GM21529 (cell line): ENCODE data around the gene TBC1D26.
"Not testable (repeated sequence)": the region's sequence is repeated elsewhere in the genome, so short reads cannot be mapped to it uniquely, and the experiment has no call there.

Experiments used
- ATAC-seq: cut with Tn5 transposase; IDR thresholded peaks from one replicate; pipeline ENCODE4 v1.9.1; 2021; ENCODE audit not compliant: unreplicated experiment

The TBC1D26 gene

DNA sequence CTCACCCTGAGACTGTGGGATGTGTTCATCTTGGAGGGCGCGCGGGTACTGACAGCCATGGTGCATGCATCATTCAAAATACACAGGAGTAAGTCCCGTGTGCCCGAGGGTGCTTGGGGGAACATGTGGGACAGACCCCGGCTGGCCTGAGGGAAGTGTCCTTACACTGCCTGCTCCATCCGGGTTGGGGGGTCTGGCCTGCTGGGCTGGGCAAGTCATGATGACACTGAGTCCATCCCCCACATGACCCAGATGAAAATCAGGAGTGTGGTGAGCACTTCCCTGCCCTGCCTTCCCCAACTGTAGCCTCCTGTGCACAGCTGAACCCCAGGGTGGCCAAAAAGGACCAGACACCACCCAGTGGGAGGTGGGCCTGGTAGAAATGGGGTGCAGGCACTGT is 10.8 kb downstream of the TBC1D26 start:
- ATAC-seq = no peak

DNA sequence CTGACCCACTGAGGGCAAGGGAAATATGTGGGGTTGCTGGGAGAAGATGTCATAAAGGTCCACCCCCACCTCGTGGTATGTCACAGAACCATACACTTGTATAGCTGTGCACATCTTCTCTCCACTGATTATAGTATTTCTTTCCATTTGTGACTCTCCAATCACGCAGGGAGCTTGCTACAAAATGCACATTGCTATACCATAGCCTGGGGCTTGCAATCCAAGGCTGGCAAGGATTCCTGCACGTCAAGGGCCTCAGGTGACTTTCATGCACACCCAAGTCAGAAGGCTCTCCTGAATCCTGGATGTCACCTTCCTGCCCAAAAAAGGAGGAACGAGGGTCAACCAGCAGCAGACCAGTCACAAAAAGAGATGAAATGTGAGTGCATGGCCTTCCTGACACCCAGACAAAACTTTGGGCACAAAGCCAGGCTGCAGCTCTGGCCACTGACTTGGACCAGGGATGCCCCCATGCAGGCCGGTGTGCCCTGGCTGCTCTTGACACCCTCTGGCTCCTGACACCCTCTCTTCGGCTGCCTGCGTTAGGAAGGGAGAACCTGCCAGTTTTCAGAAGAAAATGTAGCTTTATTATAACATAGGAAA is 12.1 kb downstream of the TBC1D26 start:
- ATAC-seq = no peak

DNA sequence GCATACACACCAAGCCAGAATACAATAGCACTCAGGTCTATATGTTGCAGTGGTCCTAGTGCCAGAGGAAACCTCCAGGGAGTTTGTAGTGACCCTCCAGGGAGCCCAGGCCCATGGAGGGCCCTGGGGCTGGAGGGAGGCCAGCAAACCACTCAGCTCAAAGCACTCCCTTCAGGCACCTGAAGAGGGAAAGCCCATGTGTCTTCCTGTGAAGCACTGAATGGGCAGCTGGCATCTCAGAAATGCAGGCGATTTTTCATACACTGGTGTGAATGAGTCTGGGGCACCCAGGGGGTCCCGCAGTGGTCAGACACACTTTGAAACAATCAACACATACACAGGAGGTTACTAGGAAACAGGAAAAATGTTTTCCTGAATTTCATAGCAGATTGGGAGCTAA is 12.8 kb downstream of the TBC1D26 start:
- no peak for ATAC-seq

DNA sequence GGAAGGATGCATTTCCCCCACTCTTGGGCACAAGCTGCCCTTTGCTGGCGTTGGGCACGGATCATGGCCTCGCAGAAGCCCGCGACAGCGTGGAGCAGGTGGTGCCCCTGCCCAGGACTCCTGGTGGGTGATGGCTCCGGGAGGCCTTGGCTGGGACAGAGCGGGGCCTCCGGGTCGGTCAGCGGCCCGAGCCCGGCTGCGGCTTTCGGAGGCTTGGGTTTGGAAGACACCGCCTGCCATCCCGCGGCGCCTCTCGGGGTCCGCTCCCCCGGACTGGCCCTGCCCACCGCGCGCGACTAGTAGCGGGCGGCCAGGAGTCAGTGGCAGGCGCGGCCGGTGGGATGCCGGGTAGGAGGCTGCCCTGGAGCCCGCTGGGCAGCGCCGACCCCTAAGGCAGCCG is 17.3 kb downstream of the TBC1D26 start:
- not testable (repeated sequence) for ATAC-seq

DNA sequence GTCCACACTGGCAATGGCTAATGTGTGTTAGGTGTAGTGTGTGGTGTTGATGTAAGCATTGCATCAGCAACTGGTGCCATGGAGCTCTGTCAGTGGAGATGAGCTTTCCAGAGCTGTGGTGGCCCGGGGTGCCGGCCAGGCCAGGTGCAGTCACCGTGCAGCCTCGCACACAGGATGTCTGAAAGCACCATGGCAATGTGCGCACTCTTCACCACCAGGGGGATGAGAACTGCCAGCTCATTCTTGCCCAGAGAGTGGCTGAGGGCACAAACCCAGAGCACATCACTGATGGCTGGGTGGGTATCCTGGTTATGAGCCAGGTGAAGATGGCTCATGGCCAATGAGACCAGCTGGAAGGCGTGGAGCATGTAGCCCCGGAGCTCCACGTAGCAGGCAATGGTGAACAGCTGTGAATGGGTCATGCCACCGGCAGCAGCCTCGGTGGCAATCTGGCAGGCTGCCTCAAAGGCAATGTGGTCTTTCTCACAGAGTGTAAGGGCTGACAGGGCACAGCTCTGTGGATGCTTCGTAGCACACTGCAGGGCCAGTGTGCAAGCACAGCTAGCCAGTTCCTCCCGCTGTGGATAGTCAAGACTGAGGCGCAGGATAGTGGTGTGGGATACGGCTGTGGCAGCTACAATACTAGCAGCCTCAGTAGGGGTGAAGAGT is 36.9 kb downstream of the TBC1D26 start:
- not testable (repeated sequence) for ATAC-seq

GRCh38 chr17:15770679-15771078 is 38.6 kb downstream of the TBC1D26 start:
- ATAC-seq = not testable (repeated sequence)

GRCh38 chr17:15776871-15777270 is 44.8 kb downstream of the TBC1D26 start:
- no peak for ATAC-seq

DNA sequence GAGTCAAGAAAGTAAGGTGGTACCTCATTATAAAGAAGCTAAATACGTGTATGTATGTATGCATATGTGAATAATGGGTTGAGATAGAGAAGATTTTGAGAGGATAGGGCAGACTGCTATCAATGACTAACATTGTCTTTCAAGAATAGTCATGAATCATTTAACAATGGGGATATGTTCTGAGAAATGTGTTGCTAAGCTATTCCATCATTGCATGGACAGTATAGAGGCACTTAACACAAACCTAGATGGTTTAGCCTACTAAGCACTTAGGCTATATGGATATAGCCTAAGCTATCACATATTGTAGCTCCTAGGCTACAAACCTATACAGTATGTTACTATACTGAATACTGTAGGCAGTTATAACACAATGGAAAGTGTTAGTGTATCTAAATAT is 45.2 kb downstream of the TBC1D26 start:
- ATAC-seq = no peak

DNA sequence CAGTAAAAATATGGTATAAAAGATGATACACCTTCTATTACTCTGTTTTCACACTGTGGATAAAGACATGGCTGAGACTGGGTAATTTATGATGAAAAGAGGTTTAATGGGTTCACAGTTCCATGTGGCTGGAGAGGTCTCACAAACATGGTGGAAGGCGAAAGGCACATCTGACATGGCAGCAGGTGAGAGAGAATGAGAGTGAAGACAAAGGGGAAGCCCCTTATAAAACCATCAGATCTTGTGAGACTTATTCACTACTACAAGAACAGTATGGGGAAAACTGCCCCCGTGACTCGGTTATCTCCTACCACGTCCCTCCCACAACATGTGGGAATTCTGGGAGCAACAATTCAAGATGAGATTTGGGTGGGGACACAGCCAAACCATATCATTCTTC is 45.6 kb downstream of the TBC1D26 start:
- no peak for ATAC-seq

GRCh38 chr17:15779119-15779518 is 47.0 kb downstream of the TBC1D26 start:
- no peak for ATAC-seq

- ATAC-seq = no peak
Observed at GRCh38 chr17:15780188-15780587, 48.1 kb downstream of the TBC1D26 start.

- no peak for ATAC-seq
Observed at GRCh38 chr17:15782866-15783265, 50.8 kb downstream of the TBC1D26 start.

GRCh38 chr17:15783461-15783860 is 51.4 kb downstream of the TBC1D26 start:
- no peak for ATAC-seq

- not testable (repeated sequence) for ATAC-seq
Observed at GRCh38 chr17:15784351-15784750, 52.3 kb downstream of the TBC1D26 start.

DNA sequence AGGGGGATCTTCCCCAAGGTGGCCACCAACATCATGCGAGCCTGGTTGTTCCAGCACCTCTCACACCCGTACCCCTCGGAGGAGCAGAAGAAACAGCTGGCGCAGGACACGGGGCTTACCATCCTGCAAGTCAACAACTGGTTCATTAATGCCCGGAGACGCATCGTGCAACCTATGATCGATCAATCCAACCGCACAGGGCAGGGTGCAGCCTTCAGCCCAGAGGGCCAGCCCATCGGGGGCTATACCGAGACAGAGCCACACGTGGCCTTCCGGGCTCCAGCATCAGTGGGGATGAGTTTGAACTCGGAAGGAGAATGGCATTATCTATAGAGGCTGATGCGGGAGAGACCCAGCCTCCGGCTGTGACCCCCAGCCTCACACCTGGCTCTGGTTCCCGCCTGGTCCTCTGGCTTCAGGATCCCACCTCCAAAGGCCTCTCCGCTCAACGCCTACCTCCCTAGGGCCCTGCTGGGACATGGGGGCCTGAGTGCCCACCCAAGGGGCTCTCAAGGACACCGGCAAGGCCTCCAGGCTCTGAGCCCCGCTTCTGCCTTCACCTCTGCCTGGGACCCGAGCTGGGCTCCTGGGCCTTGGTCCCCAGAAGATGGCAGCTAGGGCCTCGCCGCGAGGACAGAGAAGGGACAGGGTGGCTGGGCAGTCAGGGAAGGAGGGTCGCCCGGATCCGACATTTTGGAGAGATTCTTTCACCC is 55.4 kb downstream of the TBC1D26 start:
- ATAC-seq = not testable (repeated sequence)

DNA sequence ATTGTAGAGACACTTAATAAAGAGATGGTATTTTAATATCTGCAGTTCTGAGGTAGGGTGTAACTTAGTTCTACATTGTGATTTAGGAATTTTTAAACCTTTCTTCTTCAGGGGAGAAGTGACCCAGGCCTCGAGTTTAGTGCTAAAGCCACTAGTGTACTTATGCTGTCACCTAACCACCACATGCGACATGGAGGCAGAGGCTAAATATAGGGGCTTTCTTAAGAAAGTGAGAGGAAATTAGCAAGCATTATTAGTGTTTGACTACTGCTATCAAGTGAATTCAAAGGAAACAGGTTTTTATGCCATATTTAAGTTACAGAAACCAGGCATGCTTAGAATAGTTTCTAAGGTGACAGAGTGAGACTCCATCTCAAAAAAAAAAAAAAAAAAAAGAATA is 56.3 kb downstream of the TBC1D26 start:
- not testable (repeated sequence) for ATAC-seq
